HL-60 (cell line): ENCODE measurements around the gene FRRS1.

Experiments used
- GABPA ChIP-seq: IDR thresholded peaks from 2 replicates; pipeline ENCODE4 v1.6.1; 2012; ENCODE audit warnings: low read depth
- TF ChIP-seq, protein P1 (sequence below): IDR thresholded peaks from one replicate; pipeline ENCODE4 v1.5.1; 2011; ENCODE audit warnings: low read length, control low read depth, inconsistent platforms; ENCODE audit not compliant: insufficient read depth

DNA sequence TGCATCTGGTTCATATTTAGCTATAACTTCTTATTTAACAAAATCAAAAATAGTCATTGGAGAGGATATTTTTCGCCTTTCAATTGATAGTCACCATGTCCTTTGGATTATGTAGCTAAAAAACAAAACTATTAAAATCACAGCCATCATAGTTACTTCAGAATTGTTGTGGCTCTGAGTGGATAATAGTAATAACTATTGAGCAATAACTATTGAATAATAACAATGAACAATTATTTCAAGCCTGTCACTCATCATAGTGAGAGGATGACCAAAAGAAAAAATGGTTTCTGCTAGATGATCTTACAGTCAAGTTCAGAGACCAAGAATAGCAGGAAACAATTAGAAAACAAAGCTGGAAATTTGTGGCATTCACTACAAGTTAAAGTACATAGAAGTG lies 45.3 kb upstream of the FRRS1 start:
- TF ChIP-seq, protein P1, sequence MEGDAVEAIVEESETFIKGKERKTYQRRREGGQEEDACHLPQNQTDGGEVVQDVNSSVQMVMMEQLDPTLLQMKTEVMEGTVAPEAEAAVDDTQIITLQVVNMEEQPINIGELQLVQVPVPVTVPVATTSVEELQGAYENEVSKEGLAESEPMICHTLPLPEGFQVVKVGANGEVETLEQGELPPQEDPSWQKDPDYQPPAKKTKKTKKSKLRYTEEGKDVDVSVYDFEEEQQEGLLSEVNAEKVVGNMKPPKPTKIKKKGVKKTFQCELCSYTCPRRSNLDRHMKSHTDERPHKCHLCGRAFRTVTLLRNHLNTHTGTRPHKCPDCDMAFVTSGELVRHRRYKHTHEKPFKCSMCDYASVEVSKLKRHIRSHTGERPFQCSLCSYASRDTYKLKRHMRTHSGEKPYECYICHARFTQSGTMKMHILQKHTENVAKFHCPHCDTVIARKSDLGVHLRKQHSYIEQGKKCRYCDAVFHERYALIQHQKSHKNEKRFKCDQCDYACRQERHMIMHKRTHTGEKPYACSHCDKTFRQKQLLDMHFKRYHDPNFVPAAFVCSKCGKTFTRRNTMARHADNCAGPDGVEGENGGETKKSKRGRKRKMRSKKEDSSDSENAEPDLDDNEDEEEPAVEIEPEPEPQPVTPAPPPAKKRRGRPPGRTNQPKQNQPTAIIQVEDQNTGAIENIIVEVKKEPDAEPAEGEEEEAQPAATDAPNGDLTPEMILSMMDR, result no peak
- TF ChIP-seq GABPA, result no peak
